Endothelial cell of umbilical vein (primary cell): ENCODE data around the gene ACKR3. TPM values are rescaled to one million over a fixed set of nuclear protein-coding genes. Genes with fewer than 3 reads are reported as not detected.

Experiments used
- BruUV-seq: library from RNA; stranded (reverse); fragments of 400-500 nt; replicated peaks from 2 replicates; lab custom pipeline; 2021; lab: Mats Ljungman, UMichigan
- CTCF ChIA-PET: fragments of 300-600, 350-600 bp; sonication (Branson Sonifier 250); formaldehyde crosslinking; loops from one replicate; lab custom pipeline; 2021; ENCODE audit warnings: antibody characterized with exemption, inconsistent platforms; lab: Charles Lee
- POLR2A ChIA-PET: fragments of 300-600, 350-600 bp; sonication (Branson Sonifier 250); formaldehyde crosslinking; loops from one replicate; lab custom pipeline; 2021; ENCODE audit warnings: antibody characterized with exemption, inconsistent platforms; lab: Charles Lee
- DNase-seq: peaks from one replicate; pipeline ENCODE4 v3.0.0-alpha.2; 2011; ENCODE audit warnings: low read depth, low spot score
- FAIRE-seq: peaks from 2 replicates; lab custom pipeline; 2011; peaks lifted over from hg19 to GRCh38; lab: Jason Lieb, UNC
- H2AFZ ChIP-seq: 2 replicates; pipeline ENCODE4 v1.6.0; 2012; ENCODE audit warnings: low read depth, low read length, control low read depth, inconsistent platforms
- H3K27ac ChIP-seq: 2 replicates; pipeline ENCODE4 v1.5.1; 2011; ENCODE audit warnings: low read depth, mild to moderate bottlenecking, control low read depth, low read length, moderate library complexity; ENCODE audit not compliant: insufficient read depth
- H3K27me3 ChIP-seq, 2 experiments: 2 replicates each; pipeline versions ENCODE4 v1.6.0 to v1.6.1; 2011; ENCODE audit warnings: low read length in 2 of 2, mixed read lengths in 1 of 2; ENCODE audit not compliant: control insufficient read depth in 2 of 2, insufficient read depth in 2 of 2
- H3K36me3 ChIP-seq, 2 experiments: 2 replicates in 1 of 2; 3 replicates in 1 of 2; pipeline ENCODE4 v1.5.1; 2011; ENCODE audit warnings: low read length in 2 of 2, mild to moderate bottlenecking in 1 of 2, moderate library complexity in 1 of 2; ENCODE audit not compliant: control insufficient read depth in 2 of 2, insufficient read depth in 2 of 2; ENCODE audit errors: extremely low read depth in 1 of 2
- H3K4me1 ChIP-seq: 3 replicates; pipeline ENCODE4 v1.5.1; 2011; ENCODE audit warnings: mild to moderate bottlenecking, low read length; ENCODE audit not compliant: control insufficient read depth, insufficient read depth; ENCODE audit errors: extremely low read depth
- H3K4me2 ChIP-seq: 2 replicates; pipeline ENCODE4 v1.6.1; 2011; ENCODE audit warnings: low read length, control low read depth, mixed read lengths; ENCODE audit not compliant: insufficient read depth
- H3K4me3 ChIP-seq, 3 experiments: fragments of 200-600 bp in 1 of 3; sonication (generic), shearing (Covaris generic) in 1 of 3; replicated peaks in 1 of 3; 2 replicates each; pipeline ENCODE4 v1.5.1; 2011 to 2016; ENCODE audit warnings: control low read depth in 3 of 3, low read length in 3 of 3, mild to moderate bottlenecking in 2 of 3, inconsistent platforms in 1 of 3, low read depth in 1 of 3, moderate library complexity in 1 of 3; ENCODE audit not compliant: insufficient read depth in 1 of 3
- H3K79me2 ChIP-seq: 2 replicates; pipeline ENCODE4 v1.6.0; 2012; ENCODE audit warnings: low read length, inconsistent platforms; ENCODE audit not compliant: control insufficient read depth, insufficient read depth
- H3K9ac ChIP-seq: replicated peaks from 2 replicates; pipeline ENCODE3; 2011; ENCODE audit warnings: low read length, control low read depth; ENCODE audit not compliant: insufficient read depth; ENCODE audit errors: extremely low read depth
- H3K9me1 ChIP-seq: replicated peaks from 3 replicates; pipeline ENCODE4 v1.6.0; 2011; ENCODE audit warnings: mild to moderate bottlenecking, low read length; ENCODE audit not compliant: control insufficient read depth, insufficient read depth; ENCODE audit errors: extremely low read depth
- H3K9me3 ChIP-seq: replicated peaks from 2 replicates; pipeline ENCODE4 v1.5.1; 2012; ENCODE audit warnings: low read length, inconsistent platforms; ENCODE audit not compliant: control insufficient read depth, insufficient read depth
- H4K20me1 ChIP-seq: replicated peaks from 2 replicates; pipeline ENCODE3; 2011; ENCODE audit warnings: mild to moderate bottlenecking, low read length; ENCODE audit not compliant: control insufficient read depth, insufficient read depth; ENCODE audit errors: extremely low read depth
- CTCF ChIP-seq, 2 donors: IDR thresholded peaks; 1 replicate in 1 of 2; 2 replicates in 1 of 2; pipeline ENCODE4 v1.5.1; 2011; ENCODE audit warnings: low read length in 2 of 2, mild to moderate bottlenecking in 2 of 2, moderate library complexity in 2 of 2, control low read depth in 1 of 2, inconsistent platforms in 1 of 2, low read depth in 1 of 2; ENCODE audit not compliant: insufficient read depth in 1 of 2; ENCODE audit errors: extremely low read depth in 1 of 2
- EZH2 ChIP-seq: IDR thresholded peaks from 2 replicates; pipeline ENCODE4 v1.6.1; 2012; ENCODE audit warnings: borderline replicate concordance, low read depth, mild to moderate bottlenecking, moderate library complexity, low read length, inconsistent platforms; ENCODE audit not compliant: severe bottlenecking
- FOS ChIP-seq: IDR thresholded peaks from 2 replicates; pipeline ENCODE4 v1.6.1; 2011; ENCODE audit warnings: mild to moderate bottlenecking, low read length, moderate library complexity, borderline replicate concordance; ENCODE audit not compliant: insufficient read depth
- GATA2 ChIP-seq: IDR thresholded peaks from 2 replicates; pipeline ENCODE4 v1.7.0; 2011; ENCODE audit warnings: low read depth, mild to moderate bottlenecking, moderate library complexity, mixed read lengths, low read length; ENCODE audit not compliant: insufficient read length, insufficient read depth
- JUN ChIP-seq: IDR thresholded peaks from 2 replicates; pipeline ENCODE4 v1.6.1; 2011; ENCODE audit warnings: borderline replicate concordance, low read depth; ENCODE audit not compliant: insufficient read length, insufficient read depth
- MAX ChIP-seq: IDR thresholded peaks from 2 replicates; pipeline ENCODE4 v1.6.1; 2011; ENCODE audit not compliant: insufficient read depth, insufficient read length
- MYC ChIP-seq: IDR thresholded peaks from one replicate; pipeline ENCODE4 v1.6.1; 2011; ENCODE audit warnings: mild to moderate bottlenecking, low read depth, low read length
- POLR2A ChIP-seq: IDR thresholded peaks from 2 replicates; pipeline ENCODE4 v1.6.1; 2012; ENCODE audit warnings: low read depth, mild to moderate bottlenecking, control low read depth, low read length
- POLR2AphosphoS5 ChIP-seq: IDR thresholded peaks from 2 replicates; pipeline ENCODE4 v1.6.1; 2012; ENCODE audit warnings: low read depth, mild to moderate bottlenecking, control low read depth, low read length, moderate library complexity; ENCODE audit not compliant: insufficient read depth
- dilution Hi-C: fragments of 300-500 bp; cut with MboI; formaldehyde crosslinking; loops from one replicate; pipeline ENCODE4 v1.15.0; 2019; ENCODE audit warnings: low sequenced_read_pairs; ENCODE audit not compliant: extremely low pct_ligation_motif_present
- intact Hi-C: fragments of 100-400 bp; cut with micrococcal nuclease; formaldehyde crosslinking; loops from one replicate; pipeline ENCODE4 v1.10.0; 2022
- polyA plus RNA-seq, 4 experiments: library from polyadenylated mRNA; depleted of rRNA in 3 of 4; stranded (reverse) in 3 of 4; unstranded in 1 of 4; fragments of >200 nt; gene quantifications; 2 replicates each; pipeline versions ENCODE4 v1.2.1 to v1.2.3, GENCODE V29; 2011 to 2012; ENCODE audit warnings: missing spikeins in 1 of 4
- total RNA-seq: library from RNA; stranded (reverse); gene quantifications from 2 replicates; pipeline ENCODE4 v1.2.3, GENCODE V29; 2021

ACKR3 gene
- total and polyA plus RNA-seq, 2 donors (not counting 3 experiments of a cell fraction or from before 2014, with no cell fraction given): 31.1 to 428 TPM

GRCh38 chr2:236606023-236606422 is 36.4 kb downstream of the ACKR3 start:
- TF ChIP-seq JUN (no peak), FOS (no peak), MYC (no peak), GATA2 (no peak), CTCF (IDR thresholded peaks at IDR 0.05; ENCODE audit: extremely low read depth in 1 of 2, insufficient read depth in 1 of 2, low read depth in 1 of 2, low read length in 2 of 2) (no peak), POLR2AphosphoS5 (no peak), EZH2 (no peak), POLR2A (no peak), MAX (no peak)
- POLR2A ChIA-PET: interaction anchor here (0.5 kb wide), 1 partner anchor 338 kb away, joined by 4 read pairs; no protein-coding TSS in a partner anchor
- no TSS peak for BruUV-seq

More at GRCh38 chr2:236606023-236606422, 36.4 kb downstream of the ACKR3 start:
- DNase-seq (no peak), FAIRE-seq (no peak)
- intact Hi-C loops: no loop called here
- Histone ChIP-seq H3K27me3 (peaks cover 0 to 2% of the 10 kb centered on the region in 2 experiments), H3K9me3 (no peaks in the 10 kb centered on the region), H3K4me1 (no peaks in the 10 kb centered on the region), H3K9ac (no peak overlapping the region), H3K79me2 (no peaks in the 10 kb centered on the region), H3K4me2 (no peak overlapping the region), H3K36me3 (no peaks in the 10 kb centered on the region), H4K20me1 (no peaks in the 10 kb centered on the region), H3K4me3 (no peak overlapping the region), H3K27ac (no peak overlapping the region), H2AFZ (no peak overlapping the region), H3K9me1 (no peaks in the 10 kb centered on the region)
- CTCF ChIA-PET: no interaction called here
- dilution Hi-C loops: no loop called here
